GM23248 (cell line): ENCODE data around the gene TNRC6B. TPM values are rescaled to one million over a fixed set of nuclear protein-coding genes. Genes with fewer than 3 reads are reported as not detected.

Source experiments
- DNase-seq: peaks from one replicate; pipeline ENCODE4 v3.0.0-alpha.2; 2015
- H2AFZ ChIP-seq: fragments of 200-600 bp; sonication (generic); 2 replicates; pipeline ENCODE4 v1.6.1; 2016; ENCODE audit warnings: antibody characterized with exemption
- H3F3A ChIP-seq: fragments of 200-600 bp; sonication (generic); 2 replicates; pipeline ENCODE4 v1.6.1; 2016; ENCODE audit warnings: mild to moderate bottlenecking, antibody characterized with exemption, mixed run types; ENCODE audit not compliant: insufficient read depth
- H3K27ac ChIP-seq: fragments of 200-600 bp; sonication (generic); 2 replicates; pipeline ENCODE4 v1.5.1; 2016; ENCODE audit warnings: mild to moderate bottlenecking
- H3K27me3 ChIP-seq: fragments of 200-600 bp; sonication (generic); replicated peaks from 2 replicates; pipeline ENCODE4 v1.6.1; 2016; ENCODE audit warnings: mild to moderate bottlenecking; ENCODE audit not compliant: insufficient read depth
- H3K36me3 ChIP-seq: fragments of 200-600 bp; sonication (generic); 2 replicates; pipeline ENCODE4 v1.6.1; 2016; ENCODE audit warnings: low read depth, mild to moderate bottlenecking
- H3K4me1 ChIP-seq: fragments of 200-600 bp; sonication (generic); 2 replicates; pipeline ENCODE4 v1.6.1; 2016; ENCODE audit warnings: mild to moderate bottlenecking; ENCODE audit not compliant: insufficient read depth
- H3K4me2 ChIP-seq: fragments of 200-600 bp; sonication (generic); one replicate; pipeline ENCODE4 v1.6.1; 2016; ENCODE audit warnings: mild to moderate bottlenecking; ENCODE audit not compliant: unreplicated experiment
- H3K4me3 ChIP-seq: fragments of 200-600 bp; sonication (generic); 2 replicates; pipeline ENCODE4 v1.5.1; 2016; ENCODE audit warnings: mild to moderate bottlenecking
- H3K79me2 ChIP-seq: fragments of 200-600 bp; sonication (generic); 2 replicates; pipeline ENCODE4 v1.6.1; 2016; ENCODE audit warnings: mild to moderate bottlenecking; ENCODE audit not compliant: insufficient read depth
- H3K9ac ChIP-seq: fragments of 200-600 bp; sonication (generic); 2 replicates; pipeline ENCODE4 v1.6.1; 2016; ENCODE audit warnings: mild to moderate bottlenecking
- H3K9me2 ChIP-seq: fragments of 200-600 bp; sonication (generic); 2 replicates; pipeline ENCODE4 v1.6.1; 2016; ENCODE audit warnings: mixed run types, mild to moderate bottlenecking, moderate library complexity; ENCODE audit not compliant: insufficient read depth
- H3K9me3 ChIP-seq: fragments of 200-600 bp; sonication (generic); one replicate; pipeline ENCODE4 v1.6.1; 2017; ENCODE audit warnings: low read depth
- H4K20me1 ChIP-seq: fragments of 200-600 bp; sonication (generic); 2 replicates; pipeline ENCODE4 v1.6.0; 2016; ENCODE audit not compliant: insufficient read depth
- EZH2 ChIP-seq: fragments of 200-600 bp; sonication (generic); IDR thresholded peaks from 2 replicates; pipeline ENCODE4 v1.6.1; 2018; ENCODE audit warnings: antibody characterized with exemption, mild to moderate bottlenecking; ENCODE audit not compliant: insufficient read depth, poor library complexity, severe bottlenecking
- EZH2phosphoT487 ChIP-seq: fragments of 200-600 bp; sonication (generic); IDR thresholded peaks from 2 replicates; pipeline ENCODE4 v1.6.1; 2018; ENCODE audit warnings: antibody characterized with exemption, moderate library complexity, mild to moderate bottlenecking, low read depth; ENCODE audit not compliant: insufficient read depth
- WGBS, 2 experiments: methylation state at CpG; one replicate each; pipeline ENCODE4 v1.1.6; 2015 to 2017; ENCODE audit warnings: low lambda C conversion rate in 2 of 2, low coverage in 1 of 2; ENCODE audit errors: missing lambda C conversion rate in 2 of 2; 5-methylcytosine and 5-hydroxymethylcytosine counted together
- in situ Hi-C: fragments of 300-500 bp; cut with MboI; formaldehyde crosslinking; loops from 2 replicates; pipeline ENCODE4 v1.15.0; 2020
- polyA plus RNA-seq: library from polyadenylated mRNA; unstranded; fragments of >200 nt; fragmentation: Nextera tagmentation; extraction: Ambion mirVana; gene quantifications from 2 replicates; pipeline ENCODE4 v1.2.1, GENCODE V29; 2016
- total RNA-seq: library from RNA; depleted of rRNA; stranded (reverse); fragments of >200 nt; shearing (Covaris generic); gene quantifications from 2 replicates; pipeline ENCODE4 v1.2.3, GENCODE V29; 2014; rRNA removed

Gene TNRC6B, protein sequence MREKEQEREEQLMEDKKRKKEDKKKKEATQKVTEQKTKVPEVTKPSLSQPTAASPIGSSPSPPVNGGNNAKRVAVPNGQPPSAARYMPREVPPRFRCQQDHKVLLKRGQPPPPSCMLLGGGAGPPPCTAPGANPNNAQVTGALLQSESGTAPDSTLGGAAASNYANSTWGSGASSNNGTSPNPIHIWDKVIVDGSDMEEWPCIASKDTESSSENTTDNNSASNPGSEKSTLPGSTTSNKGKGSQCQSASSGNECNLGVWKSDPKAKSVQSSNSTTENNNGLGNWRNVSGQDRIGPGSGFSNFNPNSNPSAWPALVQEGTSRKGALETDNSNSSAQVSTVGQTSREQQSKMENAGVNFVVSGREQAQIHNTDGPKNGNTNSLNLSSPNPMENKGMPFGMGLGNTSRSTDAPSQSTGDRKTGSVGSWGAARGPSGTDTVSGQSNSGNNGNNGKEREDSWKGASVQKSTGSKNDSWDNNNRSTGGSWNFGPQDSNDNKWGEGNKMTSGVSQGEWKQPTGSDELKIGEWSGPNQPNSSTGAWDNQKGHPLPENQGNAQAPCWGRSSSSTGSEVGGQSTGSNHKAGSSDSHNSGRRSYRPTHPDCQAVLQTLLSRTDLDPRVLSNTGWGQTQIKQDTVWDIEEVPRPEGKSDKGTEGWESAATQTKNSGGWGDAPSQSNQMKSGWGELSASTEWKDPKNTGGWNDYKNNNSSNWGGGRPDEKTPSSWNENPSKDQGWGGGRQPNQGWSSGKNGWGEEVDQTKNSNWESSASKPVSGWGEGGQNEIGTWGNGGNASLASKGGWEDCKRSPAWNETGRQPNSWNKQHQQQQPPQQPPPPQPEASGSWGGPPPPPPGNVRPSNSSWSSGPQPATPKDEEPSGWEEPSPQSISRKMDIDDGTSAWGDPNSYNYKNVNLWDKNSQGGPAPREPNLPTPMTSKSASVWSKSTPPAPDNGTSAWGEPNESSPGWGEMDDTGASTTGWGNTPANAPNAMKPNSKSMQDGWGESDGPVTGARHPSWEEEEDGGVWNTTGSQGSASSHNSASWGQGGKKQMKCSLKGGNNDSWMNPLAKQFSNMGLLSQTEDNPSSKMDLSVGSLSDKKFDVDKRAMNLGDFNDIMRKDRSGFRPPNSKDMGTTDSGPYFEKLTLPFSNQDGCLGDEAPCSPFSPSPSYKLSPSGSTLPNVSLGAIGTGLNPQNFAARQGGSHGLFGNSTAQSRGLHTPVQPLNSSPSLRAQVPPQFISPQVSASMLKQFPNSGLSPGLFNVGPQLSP (N-terminal part only)
- 14.1 and 53.5 TPM in 2 replicates for total RNA-seq
- polyA plus RNA-seq = 21.0 and 21.1 TPM in 2 replicates

DNA sequence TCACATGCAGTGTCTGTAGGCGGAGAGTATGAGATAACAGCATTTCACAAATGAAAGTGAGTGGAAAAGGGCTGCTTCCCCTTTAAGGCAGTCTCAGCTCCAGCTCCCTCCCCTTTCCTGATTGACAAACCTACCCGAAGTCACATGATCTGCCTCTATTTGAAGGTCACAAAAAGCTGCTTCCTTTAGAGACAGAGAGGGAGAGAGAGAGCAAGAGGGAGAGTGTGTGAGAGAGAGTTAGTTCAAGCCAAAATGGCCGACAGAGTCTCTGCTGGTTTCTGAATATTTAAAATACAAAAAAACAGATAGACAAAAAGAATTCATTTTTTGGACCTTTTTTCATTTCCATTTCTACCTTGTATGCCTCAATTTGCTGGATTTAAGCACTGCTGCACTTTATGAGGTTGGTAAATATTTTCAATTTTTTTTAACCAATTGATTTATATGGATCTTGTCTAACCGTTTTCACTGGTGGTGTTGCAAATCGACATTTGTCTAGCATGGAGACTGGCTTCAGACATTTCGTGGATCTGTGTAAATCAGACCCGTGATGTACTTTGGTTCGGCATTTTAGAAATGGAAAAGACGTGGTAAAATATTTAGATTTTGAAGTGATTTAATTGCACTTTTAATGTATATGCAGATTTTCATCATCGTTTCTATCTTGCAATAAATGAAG lies at the start of gene TNRC6B:
Gene TNRC6B (plus strand): TSS at position 188 of the 679 bp plus-strand sequence. CDS start 211 bp downstream, at position 399.
- peak; percentile 98 for DNase-seq
- Histone ChIP-seq H3K79me2 (peaks cover 51% of the 10 kb centered on the region), H3K9me3 (no peaks in the 10 kb centered on the region), H4K20me1 (no peaks in the 10 kb centered on the region), H3K4me3 (peak within 1 kb of the TSS; percentile 100), H2AFZ (peak within 1 kb of the TSS; percentile 82), H3K9me2 (no peaks in the 10 kb centered on the region), H3K4me1 (peaks cover 59% of the 10 kb centered on the region), H3F3A (peaks cover 66% of the 10 kb centered on the region), H3K36me3 (no peaks in the 10 kb centered on the region), H3K9ac (peak within 1 kb of the TSS; percentile 99), H3K4me2 (peak within 1 kb of the TSS; percentile 96), H3K27ac (peak within 1 kb of the TSS; percentile 92), H3K27me3 (no peaks in the 10 kb centered on the region)
- in situ Hi-C loops = no loop called here
- WGBS, 2 experiments = 0 to 2% methylated on average over 10 of the region's 10 CpGs
- TF ChIP-seq EZH2phosphoT487 (no peak), EZH2 (no peak)

DNA sequence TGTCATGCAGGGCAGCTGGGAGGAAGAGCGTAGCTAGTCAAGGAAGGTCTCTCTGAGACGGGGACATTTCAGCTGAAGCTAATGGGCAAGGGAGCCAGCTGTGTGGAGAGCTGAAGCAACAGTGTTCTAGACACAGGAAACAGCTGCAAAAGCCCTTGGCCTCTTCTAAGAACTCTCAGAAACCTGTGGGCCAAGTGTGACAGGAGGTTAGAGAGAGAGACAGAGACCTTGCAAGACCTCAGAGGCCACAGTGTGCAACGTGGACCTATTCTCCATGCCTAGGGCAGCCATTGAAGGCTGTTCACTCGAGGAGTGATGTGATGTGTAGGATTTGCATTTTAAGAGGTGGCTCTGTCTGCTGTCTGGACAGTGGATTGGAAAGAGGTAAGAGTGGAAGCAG lies 48.7 kb upstream of the TNRC6B start:
- Histone ChIP-seq H3K27me3 (no peaks in the 10 kb centered on the region), H3K4me1 (no peaks in the 10 kb centered on the region), H3K4me2 (no peak overlapping the region), H3F3A (no peaks in the 10 kb centered on the region), H3K9ac (no peak overlapping the region), H3K27ac (no peak overlapping the region), H3K36me3 (0 out of 2 replicates have a peak, but pooled peaks cover 3% of the 10 kb centered on the region), H3K4me3 (no peak overlapping the region), H3K9me2 (no peaks in the 10 kb centered on the region), H3K79me2 (no peaks in the 10 kb centered on the region), H4K20me1 (no peaks in the 10 kb centered on the region), H2AFZ (no peak overlapping the region), H3K9me3 (no peaks in the 10 kb centered on the region)
- WGBS, 2 experiments = 79 to 80% methylated on average over 4 of the region's 4 CpGs
- TF ChIP-seq EZH2 = no peak
- no peak for TF ChIP-seq EZH2phosphoT487
- DNase-seq = no peak
- in situ Hi-C loops = no loop called here

DNA sequence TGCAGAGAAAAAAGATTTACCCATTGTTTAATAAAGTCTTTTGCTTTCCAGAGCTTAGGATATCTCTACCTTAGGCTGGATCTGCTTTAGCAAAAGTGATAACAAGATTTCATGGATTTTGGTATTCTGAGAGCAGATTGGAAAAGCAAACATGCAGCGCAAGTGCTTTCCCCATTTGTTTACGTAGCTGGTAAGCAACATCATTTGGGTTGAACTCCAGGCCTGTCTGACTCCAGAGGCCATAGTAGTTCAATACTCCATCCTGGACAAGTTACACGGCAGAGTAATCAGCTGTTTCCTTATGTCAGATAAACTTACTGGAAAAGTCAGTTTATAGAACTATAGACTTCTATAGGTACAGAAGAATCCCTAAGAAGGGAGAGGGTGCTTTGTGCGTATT lies 40.6 kb upstream of the TNRC6B start:
- no peaks in the 10 kb centered on the region for H3K9me3 ChIP-seq
- H3K4me1 ChIP-seq = no peaks in the 10 kb centered on the region
- no peaks in the 10 kb centered on the region for H3K9me2 ChIP-seq
- no peaks in the 10 kb centered on the region for H3K27me3 ChIP-seq
- no peaks in the 10 kb centered on the region for H3K36me3 ChIP-seq
- WGBS, 2 experiments = 86 to 92% methylated on average over 4 of the region's 4 CpGs
- H2AFZ ChIP-seq = no peak overlapping the region
- TF ChIP-seq EZH2 (no peak), EZH2phosphoT487 (no peak)
- no peak for DNase-seq
- no peaks in the 10 kb centered on the region for H3K79me2 ChIP-seq
- H3F3A ChIP-seq = no peaks in the 10 kb centered on the region
- H3K9ac ChIP-seq = no peak overlapping the region
- no peak overlapping the region for H3K27ac ChIP-seq
- no peak overlapping the region for H3K4me3 ChIP-seq
- no peak overlapping the region for H3K4me2 ChIP-seq
- no peaks in the 10 kb centered on the region for H4K20me1 ChIP-seq
- in situ Hi-C loops = no loop called here
